T-helper 22 cell (primary cell): ENCODE results near the gene CCM2.

Experiments
- DNase-seq: peaks from one replicate; pipeline ENCODE4 v3.0.0-alpha.2; 2020; ENCODE audit warnings: low read depth

The CCM2 gene

GRCh38 chr7:45065031-45065995 lies 65.3 kb downstream of the CCM2 start:
- DNase-seq, result no peak

DNA sequence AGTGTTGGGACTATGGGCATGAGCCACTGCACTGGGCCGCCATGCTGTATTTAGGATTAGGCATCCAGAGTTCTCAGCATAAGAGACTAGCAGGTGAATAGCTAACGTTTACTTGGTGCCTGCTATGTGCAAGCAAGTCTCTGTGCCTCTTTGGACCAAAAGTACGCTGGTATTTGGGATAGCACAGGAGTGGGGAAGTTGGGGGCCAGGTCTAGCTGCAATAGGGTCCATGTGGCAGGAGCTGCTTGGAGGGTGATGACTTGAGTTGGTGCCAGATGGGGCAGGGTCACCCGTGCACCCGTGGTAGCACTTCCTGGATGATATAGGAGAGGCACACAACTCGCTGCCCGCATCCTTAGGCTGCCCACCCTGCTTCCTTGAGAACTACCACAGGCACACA lies 66.4 kb downstream of the CCM2 start:
- DNase-seq, result no peak

DNA sequence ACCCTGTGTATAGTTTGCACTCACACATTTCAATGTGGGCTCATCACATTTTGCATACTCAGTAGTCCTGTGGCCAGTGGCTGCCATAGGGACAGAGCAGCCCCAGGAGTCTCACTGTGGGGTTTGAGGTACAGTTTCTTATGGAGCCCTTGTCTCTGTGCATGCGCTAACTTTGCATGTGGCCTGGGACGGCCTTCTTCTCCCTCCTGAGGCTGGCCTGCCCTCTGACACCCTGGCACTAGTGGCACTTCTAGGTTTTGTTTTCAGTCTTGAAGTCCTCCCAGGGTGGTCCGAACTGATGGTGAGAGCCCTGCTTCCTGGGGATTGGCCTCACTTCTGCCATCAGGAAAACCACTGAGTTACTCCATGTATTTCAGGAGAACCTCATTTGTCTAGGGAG lies 67.6 kb downstream of the CCM2 start:
- DNase-seq, result no peak

GRCh38 chr7:45068236-45069023 lies 68.4 kb downstream of the CCM2 start:
- DNase-seq, result no peak

- DNase-seq, result no peak
Measured at GRCh38 chr7:45069444-45070253, 69.6 kb downstream of the CCM2 start.

DNA sequence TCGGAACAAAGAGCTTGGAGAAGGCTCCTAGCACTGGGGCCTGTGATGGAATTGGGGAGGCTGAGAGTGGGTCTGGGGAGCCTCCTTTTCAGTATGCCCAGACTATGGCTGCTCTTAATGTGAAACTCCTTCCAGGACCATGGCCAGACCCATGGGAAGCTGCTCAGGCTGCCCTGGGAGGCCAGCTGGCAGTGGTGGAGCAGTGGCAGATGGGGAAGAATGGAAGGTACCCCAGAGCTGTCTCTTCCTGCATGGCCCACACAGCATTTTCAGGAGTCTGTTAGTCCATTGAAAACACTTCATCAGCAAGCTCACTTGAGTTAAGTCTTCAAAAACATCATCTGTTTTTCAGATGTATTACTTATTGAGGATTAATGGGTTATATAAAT lies 70.2 kb downstream of the CCM2 start:
- DNase-seq, result no peak

DNA sequence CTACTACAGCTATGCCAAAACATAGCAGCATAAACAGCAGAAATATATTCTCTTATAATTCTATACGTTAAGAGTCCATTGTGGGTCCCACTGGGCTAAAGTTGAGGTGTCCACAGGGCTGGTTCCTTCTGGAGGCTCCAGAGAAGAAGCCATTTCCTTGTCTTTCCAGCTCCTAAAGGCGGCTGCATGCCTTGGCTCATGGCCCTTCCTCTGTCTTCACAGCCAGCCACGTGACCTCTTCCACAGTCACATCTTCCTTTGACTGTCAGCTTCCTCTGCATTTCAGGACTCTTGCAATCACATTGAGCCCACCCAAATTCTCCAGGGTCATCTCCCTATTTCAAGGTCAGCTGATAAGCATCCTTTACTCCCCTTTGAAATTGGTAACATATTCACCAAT lies 71.5 kb downstream of the CCM2 start:
- no peak for DNase-seq

- DNase-seq, result no peak
Measured at GRCh38 chr7:45072131-45073030, 72.4 kb downstream of the CCM2 start.

GRCh38 chr7:45073031-45073785 lies 73.2 kb downstream of the CCM2 start:
- no peak for DNase-seq

- DNase-seq, result no peak
Measured at GRCh38 chr7:45073786-45074527, 74.0 kb downstream of the CCM2 start.

DNA sequence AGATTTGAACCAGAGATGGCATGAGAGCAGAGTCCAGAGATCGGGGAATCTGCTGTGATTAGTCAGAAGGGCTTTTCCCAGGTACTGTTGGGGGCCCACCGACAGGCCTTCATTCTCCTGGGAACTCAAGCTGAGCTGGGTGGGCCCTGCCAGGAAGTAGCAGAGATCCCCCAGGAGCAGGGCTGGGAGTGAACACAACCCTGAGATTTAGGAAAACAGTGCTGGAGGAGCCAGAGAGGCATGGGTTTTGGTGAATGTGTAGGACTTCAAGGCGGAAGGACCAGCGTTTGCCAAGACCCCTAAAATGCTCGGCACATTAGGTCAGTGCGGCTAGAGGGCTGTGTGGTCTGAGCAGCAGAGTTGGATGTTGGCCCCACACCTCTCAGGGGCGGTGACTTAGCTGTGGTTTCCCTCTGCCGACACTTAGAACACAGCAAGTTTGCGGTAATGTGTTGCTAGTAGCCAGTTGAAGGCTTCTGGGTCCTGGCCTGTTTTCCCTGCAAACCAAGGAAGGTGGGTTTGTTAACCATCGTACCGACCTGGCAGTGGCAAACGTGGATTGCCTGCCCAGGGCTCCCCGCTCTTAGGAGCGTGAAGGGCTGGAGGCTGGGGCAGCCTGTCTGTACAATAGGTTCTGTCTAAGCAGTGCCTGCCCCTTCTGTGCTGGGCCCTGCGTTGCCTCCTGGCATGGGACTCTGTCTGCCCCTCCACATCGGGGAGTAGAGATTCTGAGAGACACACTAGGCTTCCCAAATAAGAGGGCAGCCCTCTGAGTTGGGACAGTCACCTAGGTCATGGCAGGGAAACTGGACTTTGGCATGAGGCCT lies 74.7 kb downstream of the CCM2 start:
- DNase-seq, result no peak

- no peak for DNase-seq
Measured at GRCh38 chr7:45075355-45075644, 75.3 kb downstream of the CCM2 start.

DNA sequence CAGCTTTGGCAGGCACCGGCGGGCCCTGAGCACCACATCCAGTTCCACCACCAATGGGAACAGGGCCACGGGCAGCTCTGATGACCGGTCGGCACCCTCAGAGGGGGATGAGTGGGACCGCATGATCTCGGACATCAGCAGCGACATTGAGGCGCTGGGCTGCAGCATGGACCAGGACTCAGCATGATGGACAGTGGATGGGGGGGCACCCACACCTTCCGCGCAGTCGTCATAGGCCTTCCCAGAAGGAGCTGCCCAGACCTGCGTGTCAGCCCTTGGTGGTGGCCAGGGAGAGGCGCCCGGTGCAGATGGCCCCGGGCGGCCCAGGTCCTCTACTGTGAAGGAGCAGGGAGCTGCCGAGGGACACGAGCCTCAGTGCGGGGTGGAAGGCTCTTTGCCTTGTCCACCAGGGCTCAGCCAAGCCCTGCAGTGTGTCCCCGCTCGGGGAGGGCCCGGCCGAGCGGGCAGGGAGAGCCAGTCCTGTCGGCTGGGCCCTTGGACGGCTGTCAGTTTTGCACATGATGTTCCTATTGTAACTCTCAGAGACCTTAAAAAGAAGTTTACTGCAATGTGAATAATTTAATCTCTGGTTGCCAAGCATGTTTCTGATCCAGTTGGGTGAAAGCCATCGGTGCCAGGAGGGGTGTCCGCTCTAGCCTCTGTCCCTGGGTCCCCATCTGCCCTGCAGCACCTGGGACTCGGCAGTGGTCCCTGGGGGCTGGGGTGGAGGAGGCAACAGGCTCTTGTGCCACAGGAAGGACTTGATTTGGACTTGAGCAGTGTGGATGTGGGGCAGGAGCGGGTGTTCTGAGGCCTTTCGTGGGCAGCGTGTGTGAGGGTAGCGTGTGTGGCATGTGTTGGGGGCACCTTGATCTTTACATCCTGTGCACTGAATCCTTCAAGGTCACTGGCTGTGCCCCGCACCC lies 76.1 kb downstream of the CCM2 start:
- DNase-seq, result no peak

- no peak for DNase-seq
Measured at GRCh38 chr7:45076946-45077345, 76.9 kb downstream of the CCM2 start.

DNA sequence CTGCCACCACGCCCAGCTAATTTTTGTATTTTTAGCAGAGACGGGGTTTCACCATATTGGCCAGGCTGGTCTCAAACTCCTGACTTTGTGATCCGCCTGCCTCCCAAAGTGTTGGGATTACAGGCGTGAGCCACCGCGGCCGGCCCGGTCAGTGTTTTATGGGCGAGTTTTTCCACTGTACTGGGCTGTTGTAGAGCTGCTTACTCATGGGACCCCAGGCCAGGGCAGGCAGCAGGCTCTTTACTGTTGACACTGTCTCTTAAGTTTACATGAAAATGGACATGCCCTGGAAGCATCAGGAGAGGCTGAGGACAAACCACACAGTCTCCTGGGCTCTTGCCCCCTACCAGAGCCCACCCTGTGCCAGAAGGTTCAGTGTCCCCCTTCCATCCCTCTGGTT lies 77.6 kb downstream of the CCM2 start:
- no peak for DNase-seq

GRCh38 chr7:45078125-45078681 lies 78.2 kb downstream of the CCM2 start:
- no peak for DNase-seq

DNA sequence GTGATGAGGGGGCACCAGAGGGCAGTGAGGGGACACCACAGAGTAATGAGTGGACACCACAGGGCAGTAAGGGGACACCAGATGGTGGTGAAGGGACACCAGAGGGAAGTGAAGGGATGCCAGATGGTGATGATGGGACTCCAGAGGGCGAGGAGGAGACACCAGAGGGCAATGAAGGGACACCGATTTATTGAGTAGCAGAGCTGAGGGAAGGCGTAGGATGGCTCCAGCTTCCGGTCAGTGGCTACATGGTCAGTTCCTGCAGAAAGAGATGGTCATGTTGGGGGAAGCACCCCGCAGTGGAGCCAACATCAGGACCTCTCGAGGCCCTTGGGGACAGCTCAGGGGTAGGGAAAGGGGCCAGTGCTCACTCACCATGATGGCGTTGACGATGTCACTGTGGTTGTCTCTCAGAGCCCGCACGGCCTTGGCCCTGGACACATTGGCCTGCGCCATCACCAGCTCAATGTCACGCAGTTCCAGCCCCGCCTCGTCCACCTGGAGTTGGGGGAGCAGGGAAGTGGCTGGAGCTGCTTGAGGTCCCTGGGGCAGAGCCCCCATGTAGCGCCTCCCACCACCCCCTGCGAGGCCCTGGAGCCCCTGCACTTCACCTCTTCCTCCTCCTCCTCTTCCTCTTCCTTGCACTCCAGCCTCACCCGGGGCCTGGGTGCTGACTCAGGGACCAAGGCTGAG lies 80.4 kb downstream of the CCM2 start:
- no peak for DNase-seq
